ENCODE measurements around the gene GALNT3.

GALNT3 gene

GRCh38 chr2:165699946-165700345 is 94.1 kb downstream of the GALNT3 start:
- no peak for TF ChIP-seq CTCF (IDR thresholded peaks at IDR 0.05; ENCODE audit: low read depth, low read length, missing control alignments)
- no peak for DNase-seq (ENCODE audit: extremely low read depth, low read depth)
- no peak overlapping the region for H3K4me3 ChIP-seq (replicated peaks; ENCODE audit: low read depth, low read length)

DNA sequence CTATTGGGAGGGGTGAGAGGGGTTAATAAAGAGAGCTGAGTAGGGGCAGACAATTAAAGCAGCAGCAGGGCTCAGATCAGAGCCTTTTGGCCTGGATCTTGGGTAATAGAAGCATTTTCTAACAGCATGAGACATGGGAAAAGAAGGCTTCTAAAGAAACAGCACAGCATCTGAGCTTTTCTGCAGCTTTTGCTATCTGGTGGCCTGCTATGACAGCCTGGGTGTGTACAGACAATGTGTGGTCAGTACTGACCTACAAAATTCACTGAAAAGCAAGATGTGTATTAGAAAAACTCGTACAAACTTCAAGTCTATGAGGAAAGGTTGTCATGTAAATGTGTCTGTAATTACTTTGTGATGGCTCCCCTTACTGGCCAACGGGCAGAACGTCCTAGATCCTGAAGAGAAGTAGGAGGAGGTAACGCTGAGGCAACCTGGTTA is 95.6 kb downstream of the GALNT3 start:
- DNase-seq (ENCODE audit: extremely low read depth, low read depth) = peak; percentile 33
- H3K4me3 ChIP-seq (replicated peaks; ENCODE audit: low read depth, low read length) = no peak overlapping the region
- TF ChIP-seq CTCF (IDR thresholded peaks at IDR 0.05; ENCODE audit: low read depth, low read length, missing control alignments) = peak; percentile 60

- no peak for DNase-seq (ENCODE audit: extremely low read depth, low read depth)
- no peak for TF ChIP-seq CTCF (IDR thresholded peaks at IDR 0.05; ENCODE audit: low read depth, low read length, missing control alignments)
- no peak overlapping the region for H3K4me3 ChIP-seq (replicated peaks; ENCODE audit: low read depth, low read length)
These were observed 96.2 kb downstream of the GALNT3 start for GRCh38 chr2:165697748-165698443.
